ENCODE results near the gene EGR4.

Gene EGR4

DNA sequence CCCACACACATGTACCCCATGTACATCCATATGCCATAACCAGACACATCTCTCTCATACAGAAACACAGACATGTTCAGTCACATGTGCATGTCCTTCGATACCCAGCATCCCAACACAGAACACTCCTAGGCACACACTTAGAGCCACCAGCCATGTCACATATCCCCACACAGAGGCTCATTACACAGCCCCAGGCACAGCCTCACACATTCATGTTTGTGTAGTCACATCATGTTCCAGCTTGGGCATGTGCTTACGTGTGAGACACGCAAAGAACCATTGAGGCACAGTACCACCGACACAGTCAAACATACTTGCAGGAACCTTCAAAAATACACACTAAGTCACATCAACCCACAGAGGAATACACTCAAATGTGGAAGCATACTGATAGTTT lies 26.3 kb downstream of the EGR4 start:
- TF ChIP-seq ZNF8 (CRISPR knock-in tag; IDR thresholded peaks at IDR 0.05) (no peak), RARB (CRISPR knock-in tag; IDR thresholded peaks at IDR 0.05) (no peak), BACH2 (CRISPR knock-in tag; IDR thresholded peaks at IDR 0.05; ENCODE audit: borderline replicate concordance) (no peak), ISL1 (CRISPR knock-in tag; IDR thresholded peaks at IDR 0.05) (no peak), TOX (CRISPR knock-in tag; IDR thresholded peaks at IDR 0.05; ENCODE audit: borderline replicate concordance) (no peak), ZFP3 (CRISPR knock-in tag; IDR thresholded peaks at IDR 0.05) (no peak), SNAI2 (CRISPR knock-in tag; IDR thresholded peaks at IDR 0.05) (no peak), OSR1 (CRISPR knock-in tag; IDR thresholded peaks at IDR 0.05) (no peak), ESRRG (CRISPR knock-in tag; IDR thresholded peaks at IDR 0.05) (no peak), ZNF70 (CRISPR knock-in tag; IDR thresholded peaks at IDR 0.05) (no peak)
- TF ChIP-seq, protein P1, sequence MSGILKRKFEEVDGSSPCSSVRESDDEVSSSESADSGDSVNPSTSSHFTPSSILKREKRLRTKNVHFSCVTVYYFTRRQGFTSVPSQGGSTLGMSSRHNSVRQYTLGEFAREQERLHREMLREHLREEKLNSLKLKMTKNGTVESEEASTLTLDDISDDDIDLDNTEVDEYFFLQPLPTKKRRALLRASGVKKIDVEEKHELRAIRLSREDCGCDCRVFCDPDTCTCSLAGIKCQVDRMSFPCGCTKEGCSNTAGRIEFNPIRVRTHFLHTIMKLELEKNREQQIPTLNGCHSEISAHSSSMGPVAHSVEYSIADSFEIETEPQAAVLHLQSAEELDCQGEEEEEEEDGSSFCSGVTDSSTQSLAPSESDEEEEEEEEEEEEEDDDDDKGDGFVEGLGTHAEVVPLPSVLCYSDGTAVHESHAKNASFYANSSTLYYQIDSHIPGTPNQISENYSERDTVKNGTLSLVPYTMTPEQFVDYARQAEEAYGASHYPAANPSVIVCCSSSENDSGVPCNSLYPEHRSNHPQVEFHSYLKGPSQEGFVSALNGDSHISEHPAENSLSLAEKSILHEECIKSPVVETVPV (CRISPR knock-in tag; IDR thresholded peaks at IDR 0.05) = no peak
- TF ChIP-seq, protein P2, sequence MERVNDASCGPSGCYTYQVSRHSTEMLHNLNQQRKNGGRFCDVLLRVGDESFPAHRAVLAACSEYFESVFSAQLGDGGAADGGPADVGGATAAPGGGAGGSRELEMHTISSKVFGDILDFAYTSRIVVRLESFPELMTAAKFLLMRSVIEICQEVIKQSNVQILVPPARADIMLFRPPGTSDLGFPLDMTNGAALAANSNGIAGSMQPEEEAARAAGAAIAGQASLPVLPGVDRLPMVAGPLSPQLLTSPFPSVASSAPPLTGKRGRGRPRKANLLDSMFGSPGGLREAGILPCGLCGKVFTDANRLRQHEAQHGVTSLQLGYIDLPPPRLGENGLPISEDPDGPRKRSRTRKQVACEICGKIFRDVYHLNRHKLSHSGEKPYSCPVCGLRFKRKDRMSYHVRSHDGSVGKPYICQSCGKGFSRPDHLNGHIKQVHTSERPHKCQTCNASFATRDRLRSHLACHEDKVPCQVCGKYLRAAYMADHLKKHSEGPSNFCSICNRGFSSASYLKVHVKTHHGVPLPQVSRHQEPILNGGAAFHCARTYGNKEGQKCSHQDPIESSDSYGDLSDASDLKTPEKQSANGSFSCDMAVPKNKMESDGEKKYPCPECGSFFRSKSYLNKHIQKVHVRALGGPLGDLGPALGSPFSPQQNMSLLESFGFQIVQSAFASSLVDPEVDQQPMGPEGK (CRISPR knock-in tag; IDR thresholded peaks at IDR 0.05; ENCODE audit: borderline replicate concordance) = no peak
- no peak for ATAC-seq

DNA sequence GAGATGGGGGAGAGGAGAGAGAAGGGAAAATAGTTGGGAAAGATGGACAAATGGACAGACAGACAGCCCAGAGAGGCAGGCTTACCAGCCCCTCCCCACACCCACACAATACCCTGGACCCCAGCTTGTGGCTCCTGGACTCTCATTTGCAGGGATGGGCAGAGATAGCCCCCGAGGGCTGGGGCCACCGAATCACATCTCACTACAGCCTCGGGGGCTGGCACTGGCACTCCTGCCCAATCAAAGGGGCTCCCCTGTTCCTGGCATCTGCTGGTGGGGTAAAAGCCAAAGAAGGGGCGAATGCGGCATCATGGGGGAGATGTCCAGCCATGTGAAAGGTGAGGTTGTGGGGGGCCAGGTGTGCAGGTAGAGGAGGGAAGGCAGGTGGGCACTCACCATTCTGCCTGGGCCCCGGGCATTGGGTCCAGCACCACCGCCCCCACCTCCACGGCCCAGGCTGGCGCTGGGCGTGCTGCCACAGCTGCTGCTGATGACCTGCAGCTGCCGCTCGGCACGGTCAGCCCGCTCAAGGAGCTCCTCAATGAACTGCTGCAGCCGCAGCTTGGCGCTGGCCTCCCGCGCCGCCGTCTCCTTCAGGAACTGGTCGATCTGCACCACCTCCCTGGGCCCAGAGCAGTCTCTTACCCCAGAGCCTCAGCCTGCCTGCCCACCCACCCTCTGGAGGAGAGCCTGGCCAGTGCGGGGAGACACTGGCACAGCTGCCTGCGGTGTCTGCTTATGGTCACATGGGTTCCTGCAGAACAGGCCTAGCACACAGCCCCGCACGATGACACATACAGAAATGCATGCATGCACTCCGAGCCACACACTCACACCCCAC lies 27.1 kb downstream of the EGR4 start:
- TF ChIP-seq GLIS3 (CRISPR knock-in tag; IDR thresholded peaks at IDR 0.05) (no peak), ISL1 (CRISPR knock-in tag; IDR thresholded peaks at IDR 0.05) (no peak), CSDC2 (CRISPR knock-in tag; IDR thresholded peaks at IDR 0.05) (no peak), ZNF565 (CRISPR knock-in tag; conservative IDR thresholded peaks at IDR 0.05; ENCODE audit: low read depth) (no peak), TOX (CRISPR knock-in tag; IDR thresholded peaks at IDR 0.05; ENCODE audit: borderline replicate concordance) (no peak), PPARA (CRISPR knock-in tag; IDR thresholded peaks at IDR 0.05; ENCODE audit: borderline replicate concordance) (no peak), POU6F1 (CRISPR knock-in tag; IDR thresholded peaks at IDR 0.05; ENCODE audit: borderline replicate concordance, low read depth) (no peak), OSR1 (CRISPR knock-in tag; IDR thresholded peaks at IDR 0.05) (no peak), ESRRG (CRISPR knock-in tag; IDR thresholded peaks at IDR 0.05) (no peak), ZFP3 (CRISPR knock-in tag; IDR thresholded peaks at IDR 0.05) (no peak)
- TF ChIP-seq, protein P1 (CRISPR knock-in tag; IDR thresholded peaks at IDR 0.05) = no peak
- TF ChIP-seq, protein P2 (CRISPR knock-in tag; IDR thresholded peaks at IDR 0.05; ENCODE audit: borderline replicate concordance) = no peak
- ATAC-seq = no peak; the same call in 2 of the 3 replicates

DNA sequence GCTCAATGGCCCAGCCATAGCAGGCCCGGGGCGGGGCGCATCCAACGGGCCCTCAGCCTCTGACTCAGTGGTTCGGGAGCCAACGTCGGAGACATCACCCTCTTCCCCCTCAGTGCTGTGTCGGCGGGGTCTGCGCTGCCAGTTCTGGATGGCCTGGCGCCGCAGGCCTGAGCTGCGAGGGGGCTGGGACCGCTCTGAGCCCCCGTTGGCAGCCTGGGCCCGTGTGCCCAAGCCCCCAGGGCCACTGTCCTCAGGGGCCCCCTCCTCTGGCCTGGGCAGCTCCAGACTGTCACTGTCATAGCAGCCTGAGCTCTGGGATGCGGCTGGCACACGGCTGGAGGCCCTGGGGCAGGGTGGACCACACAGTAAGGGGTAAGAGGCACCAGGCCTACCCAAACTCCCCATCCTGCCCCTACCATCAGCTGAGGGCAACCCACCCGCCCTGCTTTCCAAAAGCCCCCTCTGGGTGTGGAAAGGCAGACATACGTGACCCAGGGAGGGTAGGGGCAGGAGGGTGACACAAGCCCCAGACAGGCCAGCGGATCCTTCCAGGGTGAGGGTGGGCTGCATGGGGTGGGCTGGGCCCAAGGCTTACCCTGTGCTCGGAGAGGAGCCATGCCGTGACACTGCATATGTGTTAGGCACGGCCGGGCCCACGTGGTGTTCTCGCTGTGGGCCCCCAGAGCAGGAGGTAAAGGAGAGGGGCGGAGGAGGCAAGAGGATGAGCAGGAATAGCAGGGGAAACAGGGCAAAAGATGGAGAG lies 27.9 kb downstream of the EGR4 start:
- no peak for ATAC-seq
- TF ChIP-seq PPARA (CRISPR knock-in tag; IDR thresholded peaks at IDR 0.05; ENCODE audit: borderline replicate concordance) (no peak), SNAI2 (CRISPR knock-in tag; IDR thresholded peaks at IDR 0.05) (no peak), ESRRG (CRISPR knock-in tag; IDR thresholded peaks at IDR 0.05) (no peak), ZNF8 (CRISPR knock-in tag; IDR thresholded peaks at IDR 0.05) (no peak), ZFP30 (CRISPR knock-in tag; IDR thresholded peaks at IDR 0.05) (no peak), BACH2 (CRISPR knock-in tag; IDR thresholded peaks at IDR 0.05; ENCODE audit: borderline replicate concordance) (no peak), ZNF70 (CRISPR knock-in tag; IDR thresholded peaks at IDR 0.05) (no peak), ZFP3 (CRISPR knock-in tag; IDR thresholded peaks at IDR 0.05) (no peak), ZNF565 (CRISPR knock-in tag; conservative IDR thresholded peaks at IDR 0.05; ENCODE audit: low read depth) (no peak), TCF4 (CRISPR knock-in tag; IDR thresholded peaks at IDR 0.05; ENCODE audit: borderline replicate concordance) (no peak), RARB (CRISPR knock-in tag; IDR thresholded peaks at IDR 0.05) (no peak), GLIS3 (CRISPR knock-in tag; IDR thresholded peaks at IDR 0.05) (no peak)
- TF ChIP-seq, protein P2 (CRISPR knock-in tag; IDR thresholded peaks at IDR 0.05; ENCODE audit: borderline replicate concordance) = no peak
- TF ChIP-seq, protein P1 (CRISPR knock-in tag; IDR thresholded peaks at IDR 0.05) = no peak
- TF ChIP-seq, protein P3, sequence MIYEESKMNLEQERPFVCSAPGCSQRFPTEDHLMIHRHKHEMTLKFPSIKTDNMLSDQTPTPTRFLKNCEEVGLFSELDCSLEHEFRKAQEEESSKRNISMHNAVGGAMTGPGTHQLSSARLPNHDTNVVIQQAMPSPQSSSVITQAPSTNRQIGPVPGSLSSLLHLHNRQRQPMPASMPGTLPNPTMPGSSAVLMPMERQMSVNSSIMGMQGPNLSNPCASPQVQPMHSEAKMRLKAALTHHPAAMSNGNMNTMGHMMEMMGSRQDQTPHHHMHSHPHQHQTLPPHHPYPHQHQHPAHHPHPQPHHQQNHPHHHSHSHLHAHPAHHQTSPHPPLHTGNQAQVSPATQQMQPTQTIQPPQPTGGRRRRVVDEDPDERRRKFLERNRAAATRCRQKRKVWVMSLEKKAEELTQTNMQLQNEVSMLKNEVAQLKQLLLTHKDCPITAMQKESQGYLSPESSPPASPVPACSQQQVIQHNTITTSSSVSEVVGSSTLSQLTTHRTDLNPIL (CRISPR knock-in tag; IDR thresholded peaks at IDR 0.05; ENCODE audit: low read depth) = no peak
